Cardiac fibroblast (primary cell): ENCODE measurements around the gene TEX101.
A peak's percentile ranks its signal among the peaks of the same experiment; 100 is the strongest.
"Not testable (repeated sequence)": the region's sequence is repeated elsewhere in the genome, so short reads cannot be mapped to it uniquely, and the experiment has no call there.

Experiments
- DNase-seq, 2 donors: peaks; one replicate each; pipeline versions ENCODE4 v3.0.0 to v3.0.0-alpha.2; 2010; ENCODE audit warnings: low read depth in 2 of 2
- H3K4me3 ChIP-seq, 2 donors: replicated peaks in 1 of 2; 1 replicate in 1 of 2; 2 replicates in 1 of 2; pipeline ENCODE4 v1.5.1; 2011; ENCODE audit warnings: low read depth in 2 of 2, low read length in 2 of 2, mild to moderate bottlenecking in 2 of 2, moderate library complexity in 1 of 2
- TF ChIP-seq, protein P1 (sequence below): IDR thresholded peaks from one replicate; pipeline ENCODE4 v1.5.1; 2011; ENCODE audit warnings: low read depth, mild to moderate bottlenecking, low read length, inconsistent platforms

TEX101 gene

DNA sequence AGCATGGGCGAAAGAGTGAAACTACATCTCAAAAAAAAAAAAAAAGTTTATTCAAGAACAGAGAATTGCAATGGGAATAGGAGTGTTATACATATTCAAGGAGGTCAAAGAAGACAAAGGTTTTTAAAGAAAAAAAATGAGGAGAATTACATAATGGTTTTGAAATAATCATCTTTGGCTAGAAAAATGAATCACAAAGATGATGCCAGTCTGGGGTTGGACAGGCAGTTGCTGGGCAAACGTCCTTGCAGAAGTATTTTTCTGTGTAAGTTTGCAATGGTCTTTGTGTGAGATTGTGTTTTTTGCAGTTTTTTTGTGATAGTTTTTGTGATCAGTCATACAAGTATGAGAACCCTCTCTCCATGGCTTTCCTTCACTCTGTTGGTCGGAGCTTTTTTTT lies 27.0 kb downstream of the TEX101 start:
- DNase-seq = no peak
- H3K4me3 ChIP-seq = no peak overlapping the region
- TF ChIP-seq, protein P1, sequence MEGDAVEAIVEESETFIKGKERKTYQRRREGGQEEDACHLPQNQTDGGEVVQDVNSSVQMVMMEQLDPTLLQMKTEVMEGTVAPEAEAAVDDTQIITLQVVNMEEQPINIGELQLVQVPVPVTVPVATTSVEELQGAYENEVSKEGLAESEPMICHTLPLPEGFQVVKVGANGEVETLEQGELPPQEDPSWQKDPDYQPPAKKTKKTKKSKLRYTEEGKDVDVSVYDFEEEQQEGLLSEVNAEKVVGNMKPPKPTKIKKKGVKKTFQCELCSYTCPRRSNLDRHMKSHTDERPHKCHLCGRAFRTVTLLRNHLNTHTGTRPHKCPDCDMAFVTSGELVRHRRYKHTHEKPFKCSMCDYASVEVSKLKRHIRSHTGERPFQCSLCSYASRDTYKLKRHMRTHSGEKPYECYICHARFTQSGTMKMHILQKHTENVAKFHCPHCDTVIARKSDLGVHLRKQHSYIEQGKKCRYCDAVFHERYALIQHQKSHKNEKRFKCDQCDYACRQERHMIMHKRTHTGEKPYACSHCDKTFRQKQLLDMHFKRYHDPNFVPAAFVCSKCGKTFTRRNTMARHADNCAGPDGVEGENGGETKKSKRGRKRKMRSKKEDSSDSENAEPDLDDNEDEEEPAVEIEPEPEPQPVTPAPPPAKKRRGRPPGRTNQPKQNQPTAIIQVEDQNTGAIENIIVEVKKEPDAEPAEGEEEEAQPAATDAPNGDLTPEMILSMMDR = no peak

GRCh38 chr19:43444091-43444490 lies 29.4 kb downstream of the TEX101 start:
- not testable (repeated sequence) for H3K4me3 ChIP-seq, DNase-seq

- H3K4me3 ChIP-seq = no peak overlapping the region
These were observed 30.0 kb downstream of the TEX101 start for GRCh38 chr19:43444531-43445287.

DNA sequence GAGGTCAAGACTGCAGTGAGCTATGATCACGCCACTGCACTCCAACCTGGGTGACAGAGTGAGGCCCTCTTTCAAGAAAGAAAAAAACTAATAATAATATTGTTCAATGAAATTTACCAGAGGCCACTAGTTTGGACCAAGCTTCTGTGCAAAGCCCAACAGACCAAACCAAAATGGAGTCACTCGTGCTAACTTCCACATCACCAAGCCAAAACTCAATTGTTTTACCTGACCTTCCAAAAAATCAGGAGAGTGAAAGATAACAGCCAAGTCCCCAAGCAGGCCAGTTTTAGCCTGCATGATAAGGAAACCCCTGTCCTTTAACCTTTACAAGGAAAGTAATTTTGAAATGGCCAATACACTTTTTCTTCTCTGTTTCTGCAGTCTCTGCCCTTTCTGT lies 30.7 kb downstream of the TEX101 start:
- no peak overlapping the region for H3K4me3 ChIP-seq
- TF ChIP-seq, protein P1 = no peak
- DNase-seq = no peak

More at GRCh38 chr19:43444531-43445287, 30.0 kb downstream of the TEX101 start:
- DNase-seq = no peak
- TF ChIP-seq, protein P1 = no peak

DNA sequence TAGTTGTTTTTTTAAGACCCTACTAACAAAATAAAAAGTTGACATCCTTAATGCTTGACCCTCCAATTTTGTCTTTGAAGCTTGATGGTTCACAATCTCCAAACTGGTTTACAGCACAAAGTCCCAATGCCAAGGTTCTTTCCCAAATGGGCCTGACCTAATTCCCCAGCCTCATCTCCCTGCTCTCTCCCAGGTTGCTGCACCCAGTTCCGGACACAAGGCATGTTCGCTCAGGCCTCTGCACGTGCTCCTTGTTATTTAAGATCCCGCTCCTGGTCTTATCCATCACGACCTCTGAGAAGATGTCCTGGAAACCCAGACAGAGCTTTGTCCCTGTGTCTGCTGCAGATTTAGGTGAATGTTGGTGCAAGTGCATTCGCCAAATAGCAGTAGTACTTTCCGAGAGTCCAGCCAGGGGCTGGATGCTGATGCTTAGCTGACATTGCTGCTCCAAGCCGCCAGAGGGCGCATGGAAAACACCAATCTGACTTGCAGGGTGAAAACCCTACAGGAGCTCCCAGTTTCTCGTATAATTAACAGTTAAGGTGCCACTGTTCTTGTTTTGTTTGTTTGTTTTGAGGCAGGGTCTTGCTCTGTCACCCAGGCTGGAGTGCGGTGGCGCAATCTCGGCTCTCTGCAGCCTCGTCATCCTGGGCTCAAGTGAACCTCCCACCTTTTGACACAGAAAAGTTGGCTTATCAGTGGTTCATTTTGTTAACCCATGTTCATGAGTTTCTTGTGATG lies 32.2 kb downstream of the TEX101 start:
- TF ChIP-seq, protein P1 = peak; percentile 94
- no peak overlapping the region for H3K4me3 ChIP-seq
- DNase-seq = peak; percentile 83 to 84

GRCh38 chr19:43447655-43448054 lies 33.0 kb downstream of the TEX101 start:
- TF ChIP-seq, protein P1 = no peak
- H3K4me3 ChIP-seq = no peak overlapping the region
- DNase-seq = no peak

- TF ChIP-seq, protein P1 = no peak
- peak; percentile 53 to 75 for DNase-seq
- H3K4me3 ChIP-seq = no peak overlapping the region
These were observed 35.9 kb downstream of the TEX101 start for GRCh38 chr19:43450545-43450997.
